ENCODE data around the gene DDA1.
"Not testable (repeated sequence)": the region's sequence is repeated elsewhere in the genome, so short reads cannot be mapped to it uniquely, and the experiment has no call there.

DDA1 gene

DNA sequence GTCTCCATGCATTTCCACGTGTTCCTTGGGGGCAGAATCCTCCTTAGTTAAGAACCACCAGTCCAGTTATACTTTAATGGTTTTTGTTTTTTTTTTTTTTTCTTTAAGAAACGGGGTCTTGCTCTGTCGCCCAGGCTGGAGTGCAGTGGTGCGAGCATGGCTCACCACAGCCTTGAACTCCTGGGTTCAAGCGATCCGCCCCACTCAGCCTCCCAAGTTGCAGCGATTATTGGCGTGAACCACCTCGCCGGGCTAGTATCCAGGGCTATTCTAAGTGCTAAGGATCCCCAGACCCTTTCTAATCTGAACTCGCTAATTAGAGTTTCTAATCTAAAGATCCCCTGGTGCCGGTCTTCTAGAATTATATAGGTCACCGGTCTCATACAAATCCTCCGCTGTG lies 15.8 kb upstream of the DDA1 start:
- peaks cover 5% of the 10 kb centered on the region for H3K36me3 ChIP-seq
- H3K27ac ChIP-seq = no peak overlapping the region
- H3K27me3 ChIP-seq = no peaks in the 10 kb centered on the region
- no peaks in the 10 kb centered on the region for H3K9me3 ChIP-seq
- H3K4me3 ChIP-seq (ENCODE audit: low read depth in 1 of 2, low read length in 1 of 2) = no peak overlapping the region
- H3K4me1 ChIP-seq (ENCODE audit: control insufficient read depth in 1 of 2, insufficient read depth in 1 of 2, low read depth in 1 of 2, low read length in 1 of 2) = peaks cover 33 to 40% of the 10 kb centered on the region in 2 experiments
- TF ChIP-seq, protein P1, sequence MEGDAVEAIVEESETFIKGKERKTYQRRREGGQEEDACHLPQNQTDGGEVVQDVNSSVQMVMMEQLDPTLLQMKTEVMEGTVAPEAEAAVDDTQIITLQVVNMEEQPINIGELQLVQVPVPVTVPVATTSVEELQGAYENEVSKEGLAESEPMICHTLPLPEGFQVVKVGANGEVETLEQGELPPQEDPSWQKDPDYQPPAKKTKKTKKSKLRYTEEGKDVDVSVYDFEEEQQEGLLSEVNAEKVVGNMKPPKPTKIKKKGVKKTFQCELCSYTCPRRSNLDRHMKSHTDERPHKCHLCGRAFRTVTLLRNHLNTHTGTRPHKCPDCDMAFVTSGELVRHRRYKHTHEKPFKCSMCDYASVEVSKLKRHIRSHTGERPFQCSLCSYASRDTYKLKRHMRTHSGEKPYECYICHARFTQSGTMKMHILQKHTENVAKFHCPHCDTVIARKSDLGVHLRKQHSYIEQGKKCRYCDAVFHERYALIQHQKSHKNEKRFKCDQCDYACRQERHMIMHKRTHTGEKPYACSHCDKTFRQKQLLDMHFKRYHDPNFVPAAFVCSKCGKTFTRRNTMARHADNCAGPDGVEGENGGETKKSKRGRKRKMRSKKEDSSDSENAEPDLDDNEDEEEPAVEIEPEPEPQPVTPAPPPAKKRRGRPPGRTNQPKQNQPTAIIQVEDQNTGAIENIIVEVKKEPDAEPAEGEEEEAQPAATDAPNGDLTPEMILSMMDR (IDR thresholded peaks at IDR 0.05) = no peak

DNA sequence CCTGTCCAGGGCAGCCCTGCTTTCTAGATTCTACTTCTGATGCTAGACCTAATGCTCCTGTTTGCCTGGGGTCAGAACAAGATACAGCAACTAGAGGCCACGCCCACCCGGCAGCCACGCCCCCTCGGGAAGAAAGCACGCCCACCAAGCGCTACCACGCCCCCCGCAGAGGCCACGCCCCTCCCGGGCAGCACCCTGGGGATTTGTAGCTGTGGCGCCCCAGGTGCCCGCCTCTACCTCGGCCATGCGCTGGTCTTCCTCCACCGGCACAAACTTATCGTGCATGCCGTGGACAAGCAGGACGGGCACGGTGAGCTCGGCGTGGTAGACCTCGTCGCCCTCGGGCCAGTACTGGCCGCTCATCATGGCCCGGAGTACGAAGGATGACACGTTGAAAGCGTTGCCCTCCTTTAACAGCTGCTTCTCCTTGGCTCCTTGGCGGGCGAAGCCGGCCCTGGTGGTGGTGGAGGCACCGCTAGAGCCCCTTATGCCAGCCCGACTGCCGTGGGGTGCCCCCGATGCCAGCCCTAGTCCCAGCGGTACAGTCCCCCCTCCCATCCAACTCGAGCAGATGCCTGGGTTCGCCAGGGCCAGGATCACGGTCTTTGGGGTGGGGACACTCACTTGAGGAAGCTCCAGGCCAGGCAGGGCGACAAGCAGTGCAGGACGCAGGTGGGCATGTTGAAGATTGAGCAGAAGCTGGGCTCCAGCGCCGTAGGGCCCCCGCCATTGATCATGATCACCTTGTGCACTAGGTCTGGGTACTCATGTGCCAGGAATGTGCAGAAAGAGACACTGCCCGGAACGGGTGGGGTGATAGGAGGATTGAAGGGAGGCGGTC lies 15.1 kb upstream of the DDA1 start:
- Histone ChIP-seq H3K36me3 (peaks cover 5% of the 10 kb centered on the region), H3K27ac (no peak overlapping the region), H3K4me3 (ENCODE audit: low read depth in 1 of 2, low read length in 1 of 2) (no peak overlapping the region), H3K4me1 (ENCODE audit: control insufficient read depth in 1 of 2, insufficient read depth in 1 of 2, low read depth in 1 of 2, low read length in 1 of 2) (peaks cover 33 to 40% of the 10 kb centered on the region in 2 experiments), H3K9me3 (no peaks in the 10 kb centered on the region), H3K27me3 (no peaks in the 10 kb centered on the region)
- TF ChIP-seq, protein P1 (IDR thresholded peaks at IDR 0.05) = no peak

DNA sequence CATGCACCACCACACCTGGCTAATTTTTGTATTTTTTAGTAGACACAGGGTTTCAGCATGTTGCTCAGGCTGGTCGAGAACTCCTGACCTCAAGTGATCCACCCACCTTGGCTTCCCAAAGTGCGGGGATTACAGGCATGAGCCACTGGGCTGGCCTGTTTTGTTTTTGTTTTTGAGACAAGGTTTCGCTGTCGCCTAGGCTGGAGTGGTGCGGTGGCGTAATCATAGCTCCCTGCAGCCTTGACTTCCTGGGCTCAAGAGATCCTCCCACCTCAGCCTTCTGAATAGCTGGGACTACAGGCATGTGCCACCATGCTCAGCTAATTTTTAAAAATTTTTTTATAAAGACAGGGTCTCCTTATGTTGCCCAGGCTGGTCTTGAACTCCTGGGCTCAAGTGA lies 13.8 kb upstream of the DDA1 start:
- not testable (repeated sequence) for H3K9me3 ChIP-seq; H3K36me3 ChIP-seq; H3K4me3 ChIP-seq (ENCODE audit: low read depth in 1 of 2, low read length in 1 of 2); H3K27ac ChIP-seq; H3K27me3 ChIP-seq
- H3K4me1 ChIP-seq (ENCODE audit: control insufficient read depth in 1 of 2, insufficient read depth in 1 of 2, low read depth in 1 of 2, low read length in 1 of 2) = peaks cover 21 to 30% of the 10 kb centered on the region in 2 experiments

DNA sequence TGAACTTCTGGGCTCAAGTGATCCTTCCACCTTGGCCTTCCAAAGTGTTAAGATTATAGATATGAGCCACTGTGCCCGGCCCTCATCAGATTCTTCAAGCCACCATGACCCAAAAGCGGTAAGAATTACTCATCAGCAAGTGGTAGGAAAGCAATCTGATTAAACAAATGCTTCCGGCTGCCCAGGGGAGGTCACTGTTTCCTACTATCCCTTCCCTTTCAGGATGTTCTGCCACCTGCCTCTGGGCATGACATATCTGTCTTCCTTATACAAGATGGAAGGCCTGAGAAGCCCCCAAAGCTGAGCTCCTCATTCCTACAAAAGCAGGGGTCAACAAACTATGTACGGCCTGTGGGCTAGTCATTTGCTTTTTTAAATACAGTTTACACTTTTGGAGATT lies 13.1 kb upstream of the DDA1 start:
- peaks cover 5% of the 10 kb centered on the region for H3K36me3 ChIP-seq
- peaks cover 21 to 30% of the 10 kb centered on the region in 2 experiments for H3K4me1 ChIP-seq (ENCODE audit: control insufficient read depth in 1 of 2, insufficient read depth in 1 of 2, low read depth in 1 of 2, low read length in 1 of 2)

DNA sequence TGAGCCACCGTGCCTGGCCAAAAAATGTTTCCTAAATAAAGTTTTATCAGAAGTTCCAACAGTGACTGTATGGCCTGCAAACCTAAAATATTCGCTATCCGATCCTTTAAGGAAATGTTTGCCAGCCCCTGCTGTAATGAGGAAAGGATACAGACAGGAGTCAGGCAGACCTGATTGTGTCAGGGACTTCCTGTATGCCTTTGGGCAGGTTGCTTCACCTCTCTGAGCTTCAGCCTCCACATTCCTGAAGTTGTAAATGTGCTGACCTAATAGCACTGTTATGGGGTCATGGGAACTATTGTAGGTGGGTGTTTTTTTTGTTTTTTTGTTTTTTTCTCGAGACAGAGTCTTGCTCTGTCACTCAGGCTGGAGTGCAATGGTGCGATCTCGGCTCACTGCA lies 12.4 kb upstream of the DDA1 start:
- H3K36me3 ChIP-seq = peaks cover 5% of the 10 kb centered on the region
- no peak overlapping the region for H3K4me3 ChIP-seq (ENCODE audit: low read depth in 1 of 2, low read length in 1 of 2)
- peak overlapping the region; percentile 16 for H3K27ac ChIP-seq
- TF ChIP-seq, protein P1 (IDR thresholded peaks at IDR 0.05) = no peak
- peaks cover 20 to 29% of the 10 kb centered on the region in 2 experiments for H3K4me1 ChIP-seq (ENCODE audit: control insufficient read depth in 1 of 2, insufficient read depth in 1 of 2, low read depth in 1 of 2, low read length in 1 of 2)
- no peaks in the 10 kb centered on the region for H3K9me3 ChIP-seq
- no peaks in the 10 kb centered on the region for H3K27me3 ChIP-seq

More for the DNA sequence above, 13.1 kb upstream of the DDA1 start:
- Histone ChIP-seq H3K27me3 (no peaks in the 10 kb centered on the region), H3K4me3 (ENCODE audit: low read depth in 1 of 2, low read length in 1 of 2) (no peak overlapping the region), H3K27ac (no peak overlapping the region), H3K9me3 (no peaks in the 10 kb centered on the region)
- TF ChIP-seq, protein P1 (IDR thresholded peaks at IDR 0.05) = no peak

DNA sequence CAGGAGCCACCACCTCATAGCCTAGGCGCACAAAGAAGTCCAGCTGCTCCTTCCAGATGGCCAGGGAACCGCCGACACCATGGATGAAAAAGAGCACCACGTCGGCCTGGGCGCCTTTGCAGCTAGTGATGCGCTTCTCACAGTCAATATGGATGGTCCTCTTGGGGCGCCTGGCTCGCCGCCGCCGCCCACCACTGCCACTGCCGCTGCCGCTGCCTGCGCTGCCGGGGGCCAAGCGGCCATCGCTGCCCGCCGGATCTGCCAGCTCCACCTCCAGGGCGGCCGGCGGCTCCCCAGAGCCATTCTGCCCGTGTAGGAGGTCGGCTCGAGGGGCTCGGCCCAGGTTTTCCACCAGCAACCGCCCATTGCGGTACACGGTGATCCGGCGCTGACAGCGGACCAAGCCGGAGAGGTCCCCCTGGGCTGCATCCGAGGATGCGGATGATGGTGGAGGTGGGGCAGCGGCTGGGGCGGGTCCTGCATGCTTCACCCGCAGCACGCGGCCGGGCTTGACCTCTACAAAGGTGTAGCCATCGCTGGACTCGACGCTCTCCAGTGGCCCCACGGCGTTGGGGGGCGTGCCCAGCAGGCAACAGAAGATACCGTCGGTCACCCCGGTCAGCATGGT lies 8.3 kb upstream of the DDA1 start:
- Histone ChIP-seq H3K27me3 (no peaks in the 10 kb centered on the region), H3K9me3 (no peaks in the 10 kb centered on the region), H3K4me1 (ENCODE audit: control insufficient read depth in 1 of 2, insufficient read depth in 1 of 2, low read depth in 1 of 2, low read length in 1 of 2) (peaks cover 46 to 51% of the 10 kb centered on the region in 2 experiments), H3K36me3 (no peaks in the 10 kb centered on the region), H3K27ac (no peak overlapping the region), H3K4me3 (ENCODE audit: low read depth in 1 of 2, low read length in 1 of 2) (no peak overlapping the region)
- TF ChIP-seq, protein P1 (IDR thresholded peaks at IDR 0.05) = no peak
